ENCODE results near the gene PHACTR1. TPM values are rescaled to one million over a fixed set of nuclear protein-coding genes. Genes with fewer than 3 reads are reported as not detected.

The PHACTR1 gene
- total RNA-seq, 2 donors from 2014 or later: 6.0 to 12.9 TPM

GRCh38 chr6:13077117-13077516 lies 360.6 kb downstream of the PHACTR1 start:
- H3K36me3 ChIP-seq (replicated peaks in 1 of 2; ENCODE audit: insufficient read depth in 1 of 2, low read depth in 2 of 2): no peaks in the 10 kb centered on the region
- DNase-seq (no peak), ATAC-seq (no peak)
- peaks cover 66% of the 10 kb centered on the region for H3K4me1 ChIP-seq
- H3K4me3 ChIP-seq: no peak overlapping the region
- H3K27ac ChIP-seq: no peak overlapping the region
- 45 to 46% methylated on average over 1 of the region's 1 CpG for WGBS, 2 donors
- H3K27me3 ChIP-seq: no peaks in the 10 kb centered on the region
- no peak for TF ChIP-seq POLR2A (IDR thresholded peaks at IDR 0.05)
- TF ChIP-seq, protein P1, sequence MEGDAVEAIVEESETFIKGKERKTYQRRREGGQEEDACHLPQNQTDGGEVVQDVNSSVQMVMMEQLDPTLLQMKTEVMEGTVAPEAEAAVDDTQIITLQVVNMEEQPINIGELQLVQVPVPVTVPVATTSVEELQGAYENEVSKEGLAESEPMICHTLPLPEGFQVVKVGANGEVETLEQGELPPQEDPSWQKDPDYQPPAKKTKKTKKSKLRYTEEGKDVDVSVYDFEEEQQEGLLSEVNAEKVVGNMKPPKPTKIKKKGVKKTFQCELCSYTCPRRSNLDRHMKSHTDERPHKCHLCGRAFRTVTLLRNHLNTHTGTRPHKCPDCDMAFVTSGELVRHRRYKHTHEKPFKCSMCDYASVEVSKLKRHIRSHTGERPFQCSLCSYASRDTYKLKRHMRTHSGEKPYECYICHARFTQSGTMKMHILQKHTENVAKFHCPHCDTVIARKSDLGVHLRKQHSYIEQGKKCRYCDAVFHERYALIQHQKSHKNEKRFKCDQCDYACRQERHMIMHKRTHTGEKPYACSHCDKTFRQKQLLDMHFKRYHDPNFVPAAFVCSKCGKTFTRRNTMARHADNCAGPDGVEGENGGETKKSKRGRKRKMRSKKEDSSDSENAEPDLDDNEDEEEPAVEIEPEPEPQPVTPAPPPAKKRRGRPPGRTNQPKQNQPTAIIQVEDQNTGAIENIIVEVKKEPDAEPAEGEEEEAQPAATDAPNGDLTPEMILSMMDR (IDR thresholded peaks at IDR 0.05): no peak
- intact Hi-C loops (cut with DNase I): no loop called here
- no peaks in the 10 kb centered on the region for H3K9me3 ChIP-seq

GRCh38 chr6:13079096-13079723 lies 362.6 kb downstream of the PHACTR1 start:
- no peak overlapping the region for H3K4me3 ChIP-seq
- peak overlapping the region in 1 of 4 donors; percentile 13 for H3K27ac ChIP-seq
- ATAC-seq: peak; percentile 18
- TF ChIP-seq, protein P1 (IDR thresholded peaks at IDR 0.05): no peak
- TF ChIP-seq POLR2A (IDR thresholded peaks at IDR 0.05): no peak
- WGBS, 2 donors: 53% methylated on average over 6 of the region's 6 CpGs
- peaks cover 48% of the 10 kb centered on the region for H3K4me1 ChIP-seq
- DNase-seq: peak in 1 of 4 donors; percentile 22
- H3K9me3 ChIP-seq: no peaks in the 10 kb centered on the region
- H3K27me3 ChIP-seq: no peaks in the 10 kb centered on the region
- no peaks in the 10 kb centered on the region for H3K36me3 ChIP-seq (replicated peaks in 1 of 2; ENCODE audit: insufficient read depth in 1 of 2, low read depth in 2 of 2)
- intact Hi-C loops (cut with DNase I): no loop called here

DNA sequence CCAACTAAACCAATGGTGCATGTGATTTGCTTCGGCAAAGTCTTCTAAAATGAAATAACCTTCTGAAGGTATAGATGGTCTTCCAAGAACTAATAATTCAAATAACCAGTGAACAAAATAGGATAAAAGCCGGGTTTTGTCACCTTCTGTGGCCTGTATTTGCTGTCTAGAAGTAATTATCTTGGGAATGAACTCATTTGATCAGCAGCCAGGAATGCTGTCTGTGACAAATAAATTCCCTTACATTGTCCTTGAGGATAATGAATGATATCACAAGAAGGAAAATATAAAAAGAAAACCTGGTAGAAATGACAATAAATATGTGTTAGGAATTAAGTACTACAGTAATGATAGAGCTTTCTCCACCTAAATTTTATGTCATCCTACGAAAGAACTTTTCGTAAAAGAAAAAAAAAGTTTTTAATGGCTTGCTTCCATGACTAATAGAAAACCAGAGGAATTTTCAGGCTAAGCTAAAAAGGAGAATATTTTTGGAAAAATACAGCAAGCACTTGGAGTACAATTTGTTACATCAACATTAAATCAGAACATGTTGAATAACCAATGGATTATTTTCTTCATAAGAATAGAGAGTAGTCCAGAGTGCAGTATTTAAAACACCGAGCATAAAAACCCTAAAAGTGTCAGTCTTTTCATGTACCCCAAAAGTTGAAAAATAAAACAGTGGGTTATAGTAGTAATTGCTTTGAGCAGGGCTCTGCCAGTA lies 364.1 kb downstream of the PHACTR1 start:
- Histone ChIP-seq H3K4me1 (peaks cover 38% of the 10 kb centered on the region), H3K27ac (peak overlapping the region in 2 of 4 donors; percentile 17 to 28), H3K27me3 (no peaks in the 10 kb centered on the region), H3K9me3 (no peaks in the 10 kb centered on the region), H3K36me3 (replicated peaks in 1 of 2; ENCODE audit: insufficient read depth in 1 of 2, low read depth in 2 of 2) (no peaks in the 10 kb centered on the region), H3K4me3 (no peak overlapping the region)
- no peak for ATAC-seq
- DNase-seq: no peak
- TF ChIP-seq POLR2A (IDR thresholded peaks at IDR 0.05): no peak
- TF ChIP-seq, protein P1 (IDR thresholded peaks at IDR 0.05): no peak
- WGBS, 2 donors: 47 to 51% methylated on average over 5 of the region's 5 CpGs
- intact Hi-C loops (cut with DNase I): no loop called here

DNA sequence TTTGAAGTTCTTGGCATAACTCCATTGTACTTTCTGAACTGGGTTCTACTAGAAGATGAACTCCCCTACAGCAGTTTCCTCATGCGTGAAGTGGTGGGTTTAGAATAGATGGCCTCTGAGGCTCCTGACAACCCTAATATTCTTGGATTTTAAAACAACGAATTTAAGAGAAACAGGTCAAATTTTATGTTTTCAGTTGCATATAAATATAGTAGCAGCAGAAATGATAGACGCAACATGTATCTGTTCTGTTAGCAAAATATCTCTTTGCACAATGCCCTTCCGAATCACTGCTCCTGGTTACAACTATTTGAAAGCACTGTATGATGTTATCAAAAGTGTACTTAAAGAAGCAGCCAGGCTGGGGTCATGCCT lies 364.6 kb downstream of the PHACTR1 start:
- Histone ChIP-seq H3K4me3 (no peak overlapping the region), H3K36me3 (replicated peaks in 1 of 2; ENCODE audit: insufficient read depth in 1 of 2, low read depth in 2 of 2) (no peaks in the 10 kb centered on the region), H3K9me3 (no peaks in the 10 kb centered on the region), H3K4me1 (peaks cover 33% of the 10 kb centered on the region), H3K27me3 (no peaks in the 10 kb centered on the region), H3K27ac (peak overlapping the region in 1 of 4 donors; percentile 17)
- 85 to 86% methylated on average over 4 of the region's 4 CpGs for WGBS, 2 donors
- intact Hi-C loops (cut with DNase I): no loop called here
- DNase-seq (no peak), ATAC-seq (no peak)
- TF ChIP-seq, protein P1 (IDR thresholded peaks at IDR 0.05): no peak
- TF ChIP-seq POLR2A (IDR thresholded peaks at IDR 0.05): no peak
